ENCODE results near the gene RAVER2.

The RAVER2 gene

GRCh38 chr1:64875606-64876005, 130.7 kb downstream of the RAVER2 start:
- no peak for TF ChIP-seq PAX5 (IDR thresholded peaks at IDR 0.05; ENCODE audit: insufficient read depth, low read length, severe bottlenecking)
- no peak for TF ChIP-seq POLR2AphosphoS5 (IDR thresholded peaks at IDR 0.05; ENCODE audit: low read depth, low read length)
- no peak for TF ChIP-seq POU2F2 (IDR thresholded peaks at IDR 0.05; ENCODE audit: low read depth, low read length)
- no peak for TF ChIP-seq TAF1 (IDR thresholded peaks at IDR 0.05; ENCODE audit: low read depth, low read length)
- TF ChIP-seq POLR2A (IDR thresholded peaks at IDR 0.05; ENCODE audit: low read depth, low read length), result no peak
- TF ChIP-seq SPI1 (IDR thresholded peaks at IDR 0.05; ENCODE audit: low read depth, low read length), result no peak
- no peak for DNase-seq (ENCODE audit: insufficient read length, low spot score)
- no peak for FAIRE-seq

GRCh38 chr1:64877151-64877550, 132.3 kb downstream of the RAVER2 start:
- no peak for FAIRE-seq
- no peak for DNase-seq (ENCODE audit: insufficient read length, low spot score)
- no peak for TF ChIP-seq POLR2A (IDR thresholded peaks at IDR 0.05; ENCODE audit: low read depth, low read length)
- TF ChIP-seq PAX5 (IDR thresholded peaks at IDR 0.05; ENCODE audit: insufficient read depth, low read length, severe bottlenecking), result no peak
- TF ChIP-seq POU2F2 (IDR thresholded peaks at IDR 0.05; ENCODE audit: low read depth, low read length), result no peak
- no peak for TF ChIP-seq TAF1 (IDR thresholded peaks at IDR 0.05; ENCODE audit: low read depth, low read length)
- no peak for TF ChIP-seq SPI1 (IDR thresholded peaks at IDR 0.05; ENCODE audit: low read depth, low read length)
- no peak for TF ChIP-seq POLR2AphosphoS5 (IDR thresholded peaks at IDR 0.05; ENCODE audit: low read depth, low read length)

- no peak for DNase-seq (ENCODE audit: insufficient read length, low spot score)
- FAIRE-seq, result no peak
- no peak for TF ChIP-seq POLR2AphosphoS5 (IDR thresholded peaks at IDR 0.05; ENCODE audit: low read depth, low read length)
- TF ChIP-seq PAX5 (IDR thresholded peaks at IDR 0.05; ENCODE audit: insufficient read depth, low read length, severe bottlenecking), result no peak
- no peak for TF ChIP-seq SPI1 (IDR thresholded peaks at IDR 0.05; ENCODE audit: low read depth, low read length)
- no peak for TF ChIP-seq POU2F2 (IDR thresholded peaks at IDR 0.05; ENCODE audit: low read depth, low read length)
- no peak for TF ChIP-seq TAF1 (IDR thresholded peaks at IDR 0.05; ENCODE audit: low read depth, low read length)
- no peak for TF ChIP-seq POLR2A (IDR thresholded peaks at IDR 0.05; ENCODE audit: low read depth, low read length)
Measured at GRCh38 chr1:64877598-64877997, 132.7 kb downstream of the RAVER2 start.

- TF ChIP-seq TAF1 (IDR thresholded peaks at IDR 0.05; ENCODE audit: low read depth, low read length), result no peak
- DNase-seq (ENCODE audit: insufficient read length, low spot score) (no peak), FAIRE-seq (no peak)
Measured at GRCh38 chr1:64878090-64878489, 133.2 kb downstream of the RAVER2 start.

- DNase-seq (ENCODE audit: insufficient read length, low spot score), result no peak
- no peak for FAIRE-seq
- TF ChIP-seq POLR2A (IDR thresholded peaks at IDR 0.05; ENCODE audit: low read depth, low read length), result no peak
Measured at GRCh38 chr1:64878931-64879611, 134.2 kb downstream of the RAVER2 start.

- FAIRE-seq (no peak), DNase-seq (ENCODE audit: insufficient read length, low spot score) (no peak)
- TF ChIP-seq POU2F2 (IDR thresholded peaks at IDR 0.05; ENCODE audit: low read depth, low read length), result no peak
- TF ChIP-seq TAF1 (IDR thresholded peaks at IDR 0.05; ENCODE audit: low read depth, low read length), result no peak
Measured at GRCh38 chr1:64880449-64880848, 135.6 kb downstream of the RAVER2 start.

- no peak for DNase-seq (ENCODE audit: insufficient read length, low spot score)
- TF ChIP-seq POLR2AphosphoS5 (IDR thresholded peaks at IDR 0.05; ENCODE audit: low read depth, low read length), result no peak
- no peak for TF ChIP-seq TAF1 (IDR thresholded peaks at IDR 0.05; ENCODE audit: low read depth, low read length)
- TF ChIP-seq PAX5 (IDR thresholded peaks at IDR 0.05; ENCODE audit: insufficient read depth, low read length, severe bottlenecking), result no peak
- no peak for TF ChIP-seq POLR2A (IDR thresholded peaks at IDR 0.05; ENCODE audit: low read depth, low read length)
- no peak for TF ChIP-seq POU2F2 (IDR thresholded peaks at IDR 0.05; ENCODE audit: low read depth, low read length)
- TF ChIP-seq SPI1 (IDR thresholded peaks at IDR 0.05; ENCODE audit: low read depth, low read length), result no peak
- FAIRE-seq, result peak; percentile 54
Measured at GRCh38 chr1:64881281-64881680, 136.4 kb downstream of the RAVER2 start.

Data from GM12891 (cell line).